TTC549 (cell line): Measurements from ENCODE around the gene MUSK.
"Not testable (repeated sequence)": the region's sequence is repeated elsewhere in the genome, so short reads cannot be mapped to it uniquely, and the experiment has no call there.

Experiments used
- FAIRE-seq: peaks from 2 replicates; lab custom pipeline; 2012; peaks lifted over from hg19 to GRCh38; lab: Jason Lieb, UNC

The MUSK gene

DNA sequence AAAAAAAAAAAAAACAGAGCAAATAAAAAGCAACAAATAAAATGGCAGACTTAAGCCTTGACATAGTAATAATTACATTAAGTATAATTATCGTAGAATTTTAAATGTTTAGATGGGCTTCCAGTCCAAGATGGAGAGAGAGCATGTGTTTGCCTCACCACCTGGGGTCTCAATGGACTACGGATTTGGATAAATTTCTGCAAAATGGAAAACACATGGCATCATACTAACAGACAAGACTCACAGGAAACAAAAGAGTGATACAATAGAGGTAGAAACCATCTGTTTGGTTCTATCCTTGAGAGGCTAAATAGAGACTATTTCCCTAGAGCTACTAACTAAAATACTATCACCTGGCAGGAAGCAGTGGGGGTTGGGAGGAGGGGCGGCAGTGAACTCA lies 144.3 kb downstream of the MUSK start:
- FAIRE-seq = no peak

DNA sequence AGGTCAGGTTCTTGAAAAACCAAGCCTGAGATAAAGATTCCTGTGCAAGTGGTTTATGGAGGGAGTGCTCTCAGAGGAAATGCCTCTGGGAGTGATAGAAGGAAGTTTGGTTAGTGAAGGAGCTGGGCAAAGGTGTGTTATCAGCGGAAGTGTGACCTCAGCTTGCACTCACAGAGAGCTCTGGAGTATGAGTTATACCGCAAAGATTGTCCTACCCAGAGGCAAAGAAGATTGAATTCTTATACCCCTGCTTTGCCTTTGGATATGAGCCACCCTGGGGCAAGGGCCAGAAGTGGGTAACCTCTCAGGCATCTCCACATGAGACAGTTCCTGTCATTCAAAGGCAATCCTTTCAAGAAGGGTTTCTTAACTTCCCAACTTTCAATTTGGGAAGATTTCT lies 145.6 kb downstream of the MUSK start:
- no peak for FAIRE-seq

DNA sequence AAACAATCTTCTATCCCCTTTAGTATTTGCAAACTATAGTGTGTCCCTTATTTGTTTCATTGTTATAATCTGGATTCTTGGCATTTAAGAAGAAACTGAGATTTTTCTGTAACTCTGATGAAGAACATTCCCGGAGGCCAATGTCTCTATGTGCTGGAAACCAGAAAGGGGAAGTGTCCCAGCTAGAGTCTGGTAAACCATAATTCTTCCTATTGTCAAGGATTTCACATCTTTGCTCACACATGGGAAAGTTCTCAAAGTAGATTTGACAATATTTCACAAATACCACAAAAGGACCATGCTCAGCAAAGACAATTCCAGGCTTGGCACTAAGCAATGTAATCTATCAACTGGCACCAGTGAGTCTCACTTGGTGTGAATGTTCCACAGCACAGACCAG lies 146.8 kb downstream of the MUSK start:
- FAIRE-seq = no peak

DNA sequence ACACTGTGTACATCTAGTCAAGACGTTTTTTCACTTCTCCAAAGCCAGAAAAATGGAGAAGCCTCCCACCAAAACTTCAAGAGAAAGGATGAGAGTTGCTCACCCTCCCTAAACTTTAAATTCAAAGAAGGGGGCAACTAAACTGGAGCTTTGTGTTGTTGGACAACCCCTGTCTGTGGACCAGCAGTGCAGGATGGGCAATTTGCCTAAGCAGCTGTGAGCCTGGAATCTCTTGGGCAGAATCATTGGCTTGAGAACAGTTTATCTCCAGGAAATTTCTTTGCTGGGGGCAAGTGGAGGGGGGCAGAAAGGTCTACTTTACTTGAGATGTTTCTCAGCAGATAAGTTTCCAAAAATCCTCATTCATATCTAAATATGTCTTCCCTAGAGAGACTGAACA lies 151.8 kb downstream of the MUSK start:
- no peak for FAIRE-seq

DNA sequence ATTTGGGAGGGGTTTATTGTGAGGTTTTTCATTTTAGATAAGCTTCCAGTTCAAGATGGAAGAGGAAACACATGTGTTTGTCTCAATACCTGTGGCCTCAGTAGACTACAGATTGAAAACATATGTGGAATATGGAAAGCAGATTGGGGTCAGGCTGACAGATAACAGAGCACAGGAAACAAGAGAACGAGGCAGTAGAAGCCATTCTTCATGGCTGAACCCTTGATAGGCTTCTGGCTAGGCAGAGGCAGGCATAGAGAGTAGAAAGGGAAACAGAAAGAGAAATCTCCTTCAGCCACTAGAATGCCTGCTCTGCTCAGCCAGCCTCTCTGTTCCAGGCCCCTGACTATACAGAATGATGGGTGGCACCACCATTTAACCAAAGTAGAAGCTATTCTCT lies 152.5 kb downstream of the MUSK start:
- FAIRE-seq = no peak

DNA sequence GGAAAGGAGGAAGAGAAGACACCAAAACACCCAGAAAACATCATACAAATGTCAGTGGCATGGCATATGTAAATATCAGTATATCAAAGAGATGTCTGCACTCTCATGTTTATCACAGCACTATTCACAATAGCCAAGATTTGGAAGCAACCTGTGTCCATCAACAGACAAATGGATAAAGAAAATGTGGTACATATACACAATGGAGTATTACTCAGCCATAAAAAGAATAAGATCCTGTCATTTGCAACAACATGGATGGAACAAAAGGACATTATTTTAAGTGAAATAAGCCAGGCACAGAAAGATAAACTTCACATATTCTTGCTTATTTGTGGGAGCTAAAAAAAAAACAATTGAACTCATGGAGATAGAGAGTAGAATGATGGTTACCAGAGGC lies 156.5 kb downstream of the MUSK start:
- not testable (repeated sequence) for FAIRE-seq

DNA sequence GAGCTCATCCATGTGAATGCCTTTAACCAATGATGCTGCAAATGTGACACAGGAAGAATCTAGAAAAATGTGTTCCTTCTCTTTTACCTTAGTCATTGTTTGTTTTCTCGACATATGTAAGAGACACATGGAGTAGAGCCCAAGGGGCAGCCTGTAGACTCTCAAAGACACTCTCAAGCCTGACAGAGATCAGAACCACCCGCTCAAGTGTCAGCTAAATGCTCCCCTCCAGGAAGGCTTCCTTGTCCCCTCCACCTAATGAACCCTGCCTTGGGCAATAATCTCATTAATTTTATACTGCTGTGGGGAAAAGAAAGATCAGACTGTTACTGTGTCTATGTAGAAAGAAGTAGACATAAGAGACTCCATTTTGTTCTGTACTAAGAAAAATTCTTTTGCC lies 157.4 kb downstream of the MUSK start:
- no peak for FAIRE-seq

DNA sequence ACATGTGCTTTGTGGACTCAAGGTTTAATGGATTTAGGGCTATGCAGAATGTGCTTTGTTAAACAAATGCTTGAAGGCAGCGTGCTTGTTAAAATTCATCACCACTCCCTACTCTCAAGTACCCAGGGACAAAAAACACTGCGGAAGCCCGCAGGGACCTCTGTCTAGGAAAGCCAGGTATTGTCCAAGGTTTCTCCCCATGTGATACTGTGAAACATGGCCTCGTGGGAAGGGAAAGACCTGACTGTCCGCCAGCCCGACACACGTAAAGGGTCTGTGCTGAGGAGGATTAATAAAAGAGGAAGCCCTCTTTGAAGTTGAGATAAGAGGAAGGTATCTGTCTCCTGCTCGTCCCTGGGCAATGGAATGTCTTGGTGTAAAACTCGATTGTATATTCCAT lies 157.8 kb downstream of the MUSK start:
- not testable (repeated sequence) for FAIRE-seq

DNA sequence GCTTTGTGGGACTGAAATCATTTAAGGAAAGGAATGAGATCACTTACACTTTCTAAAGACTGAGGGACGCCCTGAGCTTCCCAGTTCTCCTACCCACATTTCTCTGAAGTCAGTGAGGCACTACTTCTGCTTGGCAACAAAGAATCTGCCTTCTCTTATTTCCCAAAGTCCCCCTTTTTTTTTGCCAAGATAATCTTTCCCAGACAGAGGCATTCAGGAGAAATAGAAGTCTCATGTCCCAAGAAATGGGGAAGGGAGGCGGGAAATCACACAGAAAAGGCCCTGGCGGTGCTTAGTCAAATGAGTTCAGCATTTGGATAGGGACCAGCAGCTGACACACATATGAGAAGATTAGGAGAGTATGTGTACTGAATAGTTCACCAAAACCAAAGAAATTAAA lies 159.7 kb downstream of the MUSK start:
- no peak for FAIRE-seq

DNA sequence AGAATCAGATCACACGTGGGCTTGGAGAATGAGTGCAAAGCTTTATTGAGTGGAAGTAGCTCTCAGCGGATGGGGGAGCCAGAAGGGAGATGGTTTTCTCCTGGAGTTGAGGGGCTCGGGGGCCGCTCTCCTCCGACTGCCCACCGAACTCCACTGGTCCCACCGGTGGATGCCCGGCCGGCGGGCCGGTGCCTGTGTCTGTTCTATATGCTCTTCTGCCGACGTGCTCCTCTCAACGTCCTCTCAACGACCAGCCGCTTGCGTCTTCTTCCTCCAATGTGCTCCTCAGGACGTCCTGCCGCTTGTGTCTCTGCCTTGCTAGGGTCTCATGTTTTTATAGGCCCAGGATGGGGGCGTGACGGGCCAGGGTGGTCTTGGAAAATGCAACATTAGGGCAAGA lies 161.9 kb downstream of the MUSK start:
- no peak for FAIRE-seq

DNA sequence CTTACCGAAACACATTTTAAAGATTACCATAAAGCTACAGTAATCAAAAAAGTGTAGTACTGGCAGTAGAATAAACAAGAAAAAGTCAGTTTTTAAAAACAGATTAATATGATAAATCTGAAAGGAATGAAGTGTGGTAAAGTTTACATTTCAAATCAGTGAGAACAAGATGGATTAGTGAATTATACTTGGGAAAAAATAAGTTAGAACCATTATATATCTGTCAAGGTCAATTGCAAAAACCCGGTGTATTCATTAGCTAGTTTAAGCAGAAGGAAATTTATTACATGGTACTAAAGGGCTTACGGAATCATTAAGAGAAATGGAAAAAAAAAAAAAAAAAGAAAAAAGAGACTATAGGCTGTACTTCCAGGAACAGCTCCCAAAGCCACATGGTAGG lies 164.3 kb downstream of the MUSK start:
- FAIRE-seq = no peak

DNA sequence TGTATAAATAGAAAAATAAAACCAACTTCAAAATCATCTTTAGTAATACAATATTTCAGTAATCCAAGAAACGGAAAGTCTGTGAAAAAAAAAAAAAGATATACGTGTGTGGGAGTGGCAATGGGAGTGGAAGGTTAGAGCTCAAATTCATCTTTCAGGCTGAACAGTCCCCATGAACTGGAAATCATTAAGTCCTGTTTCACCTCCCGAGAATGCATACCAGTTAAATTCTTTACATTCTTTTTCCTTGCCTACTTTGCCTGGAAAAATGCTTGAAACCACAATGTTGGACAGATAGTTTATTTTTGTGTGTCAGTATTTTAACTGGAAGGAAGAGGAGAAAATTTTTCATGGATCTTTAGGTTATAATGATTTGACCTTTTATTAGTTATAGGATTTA lies 166.8 kb downstream of the MUSK start:
- no peak for FAIRE-seq

DNA sequence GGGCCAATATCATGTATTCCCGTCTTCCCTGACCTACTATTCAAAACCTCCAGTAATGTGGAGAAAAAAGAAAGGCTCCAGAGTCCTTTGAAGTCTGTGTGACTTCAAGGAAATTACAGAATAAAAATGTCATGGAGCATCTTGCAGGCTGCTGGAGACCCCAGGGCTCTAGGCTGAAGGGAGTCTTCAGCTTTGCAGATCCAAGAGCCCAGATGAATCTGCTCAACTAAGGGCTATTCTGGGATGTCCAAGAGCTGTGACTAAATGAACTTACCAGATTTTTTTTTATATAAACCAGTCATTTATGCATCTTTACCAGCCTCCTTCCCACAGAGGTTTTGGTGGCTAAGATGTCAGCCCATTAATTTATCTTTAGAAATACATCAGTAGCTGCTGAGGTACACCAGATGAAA lies 167.3 kb downstream of the MUSK start:
- no peak for FAIRE-seq

DNA sequence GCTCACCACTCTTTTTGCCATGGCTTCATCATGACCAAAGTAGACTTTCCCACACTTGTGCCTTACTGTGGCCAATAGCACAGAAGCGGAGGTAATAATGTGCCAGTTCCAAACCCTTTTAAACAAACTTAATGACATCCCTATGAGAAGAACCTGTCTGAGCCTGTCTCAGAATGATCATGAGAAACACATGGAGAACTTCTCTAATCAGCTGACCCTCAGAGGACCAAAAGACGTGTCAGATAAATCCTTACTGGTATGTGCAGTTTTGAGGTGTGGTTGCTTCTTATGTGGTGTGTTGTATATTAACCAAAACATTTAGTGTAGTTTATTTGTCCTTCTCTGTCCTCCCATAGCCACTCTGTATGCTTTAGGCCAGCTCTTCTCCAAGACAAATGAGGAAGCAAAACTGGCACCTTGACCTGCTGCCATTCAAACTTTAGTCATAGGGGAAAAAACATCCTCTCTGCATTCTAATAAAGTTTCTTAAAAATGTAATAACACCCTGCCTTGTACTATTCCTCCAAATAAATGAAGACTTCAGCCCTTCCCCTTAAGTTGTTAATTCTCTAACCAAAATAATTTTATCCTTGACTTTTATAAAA lies 168.9 kb downstream of the MUSK start:
- FAIRE-seq = no peak

DNA sequence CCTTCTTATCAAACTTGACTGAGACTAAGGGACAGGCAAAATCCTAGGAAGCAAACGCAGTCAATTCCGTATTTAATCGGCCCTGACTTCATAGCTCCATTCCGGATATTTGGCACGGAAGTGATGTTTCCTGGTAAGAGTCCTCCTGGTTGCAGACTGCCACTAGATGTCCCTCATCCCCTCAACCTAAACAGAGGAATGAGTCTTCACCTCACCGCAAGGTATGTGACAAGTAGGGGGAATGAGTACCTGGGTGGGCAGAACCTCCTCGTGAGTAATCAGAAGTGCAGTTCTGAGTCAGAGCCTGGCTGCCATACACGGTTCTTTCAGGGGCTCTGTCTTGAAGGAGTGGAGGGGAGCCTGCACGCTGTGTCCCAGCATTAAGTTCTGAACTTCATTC lies 173.6 kb downstream of the MUSK start:
- FAIRE-seq = no peak

DNA sequence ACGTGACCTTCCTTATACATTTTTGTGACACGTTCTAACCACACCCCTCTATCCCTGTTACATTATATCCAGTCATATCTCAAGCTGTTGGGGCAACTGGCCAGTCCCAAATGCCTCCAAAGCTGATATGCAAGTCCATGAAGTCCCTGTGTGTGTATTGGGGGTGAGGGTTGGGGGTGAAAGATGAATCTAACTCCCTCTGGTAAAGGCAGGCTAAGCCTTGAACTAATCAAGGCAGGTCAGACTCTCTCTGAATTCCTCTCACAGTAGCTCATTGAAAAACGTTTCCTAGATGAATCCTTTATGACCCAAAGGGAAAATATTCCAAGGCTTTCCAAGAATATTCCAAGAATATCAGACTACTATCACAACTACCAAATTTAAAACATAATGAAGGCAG lies 174.4 kb downstream of the MUSK start:
- FAIRE-seq = no peak

DNA sequence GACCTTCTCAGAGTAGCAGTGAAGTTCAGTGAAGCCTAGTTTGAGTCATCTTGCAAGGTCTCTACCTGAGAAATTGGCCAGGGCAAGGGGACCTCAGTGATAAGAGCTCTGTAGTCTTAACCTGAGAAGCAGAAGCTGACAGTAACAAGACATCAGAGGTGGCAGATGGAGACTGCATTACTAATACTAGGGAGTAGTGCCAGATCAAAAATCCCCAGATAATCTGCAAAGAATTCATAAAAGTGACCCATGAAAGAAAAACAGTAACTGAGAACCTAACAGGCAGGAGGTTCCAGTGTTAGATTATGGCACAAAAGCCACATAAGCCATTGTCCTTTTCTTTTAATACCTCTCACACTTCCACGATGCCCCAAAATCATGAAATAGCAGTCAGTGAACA lies 175.5 kb downstream of the MUSK start:
- FAIRE-seq = no peak

DNA sequence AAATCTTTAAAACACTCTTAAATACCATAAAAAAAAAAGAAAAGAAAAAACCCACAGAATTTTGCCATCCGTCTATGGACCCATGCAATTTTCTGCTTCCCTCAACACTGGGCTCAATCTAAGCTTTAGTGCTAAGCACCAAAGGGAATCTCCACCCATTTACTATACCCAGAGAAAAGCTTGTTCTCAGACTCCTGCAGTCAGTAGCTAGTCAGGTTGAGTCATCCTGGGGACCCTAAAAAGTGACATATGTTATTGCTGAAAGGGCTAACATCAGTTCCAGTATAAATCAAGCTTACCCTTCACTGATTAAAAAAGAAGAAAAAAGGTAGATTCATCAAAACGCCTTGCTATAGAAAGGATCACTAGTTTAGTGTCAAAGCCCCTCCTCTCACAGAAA lies 177.6 kb downstream of the MUSK start:
- FAIRE-seq = no peak

DNA sequence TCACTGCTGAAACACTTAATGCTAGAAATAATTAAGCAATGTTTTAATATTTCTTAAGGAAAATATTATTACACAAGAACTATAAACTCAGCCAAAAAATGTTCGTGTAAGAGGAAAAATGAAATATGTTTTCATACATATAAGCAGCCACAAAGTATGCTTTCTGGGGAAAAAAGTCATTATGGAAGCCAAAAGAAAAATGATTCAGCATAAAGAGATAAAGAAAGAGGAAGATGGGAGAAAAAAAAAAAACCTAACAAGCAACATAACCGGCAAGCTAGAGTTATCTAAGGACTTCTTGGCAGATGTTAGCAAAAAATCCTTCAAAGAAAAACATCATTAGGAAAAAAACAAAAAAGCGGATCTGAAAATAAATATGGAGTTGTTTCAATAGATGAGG lies 179.1 kb downstream of the MUSK start:
- no peak for FAIRE-seq

DNA sequence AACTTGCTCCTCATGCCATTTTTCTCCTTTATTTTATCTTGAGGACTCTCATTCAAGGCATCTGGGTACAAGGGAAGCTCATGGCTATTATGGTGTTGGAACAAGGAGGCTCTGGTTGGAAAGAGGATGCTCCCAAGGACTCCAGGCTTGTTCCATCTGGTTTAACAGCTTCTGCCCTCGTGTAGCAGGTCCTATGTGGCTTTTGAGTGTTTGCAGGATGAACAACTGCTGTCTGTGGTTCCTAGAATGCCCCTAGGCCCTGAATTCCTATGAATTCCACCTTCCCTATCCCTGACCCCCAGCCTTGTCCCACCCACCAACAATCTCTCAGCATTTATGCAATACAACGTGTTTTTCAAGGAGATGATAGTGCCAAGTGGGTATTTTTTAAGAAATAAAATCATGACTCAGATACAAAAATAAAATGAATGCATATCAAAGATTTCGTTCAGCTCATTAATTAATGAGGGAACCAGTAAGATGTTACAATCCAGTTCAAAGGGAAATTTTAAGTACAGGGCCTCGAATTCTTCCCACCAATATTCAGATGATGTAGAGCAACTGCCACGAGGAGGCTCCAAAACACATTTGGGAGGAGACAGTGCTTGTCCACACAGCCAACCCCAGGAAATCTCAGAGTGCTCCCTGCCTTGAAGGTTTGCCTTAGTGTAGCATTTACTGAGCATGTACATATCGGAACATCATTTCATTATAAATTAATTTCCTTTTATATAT lies 182.0 kb downstream of the MUSK start:
- FAIRE-seq = no peak
